HFF-Myc (cell line): ENCODE results near the gene SPART.

ENCODE experiments used
- DNase-seq: peaks from one replicate; pipeline ENCODE4 v3.0.0-alpha.2; 2011; ENCODE audit warnings: low read depth; ENCODE audit errors: extremely low read depth
- H3K4me3 ChIP-seq: replicated peaks from 2 replicates; pipeline ENCODE4 v1.5.1; 2011; ENCODE audit warnings: low read depth, mild to moderate bottlenecking, control low read depth, low read length
- TF ChIP-seq, protein P1 (sequence below): IDR thresholded peaks from 2 replicates; pipeline ENCODE4 v1.5.1; 2012; ENCODE audit warnings: mild to moderate bottlenecking, low read depth, low read length, control low read depth; ENCODE audit errors: missing control alignments

Gene SPART

DNA sequence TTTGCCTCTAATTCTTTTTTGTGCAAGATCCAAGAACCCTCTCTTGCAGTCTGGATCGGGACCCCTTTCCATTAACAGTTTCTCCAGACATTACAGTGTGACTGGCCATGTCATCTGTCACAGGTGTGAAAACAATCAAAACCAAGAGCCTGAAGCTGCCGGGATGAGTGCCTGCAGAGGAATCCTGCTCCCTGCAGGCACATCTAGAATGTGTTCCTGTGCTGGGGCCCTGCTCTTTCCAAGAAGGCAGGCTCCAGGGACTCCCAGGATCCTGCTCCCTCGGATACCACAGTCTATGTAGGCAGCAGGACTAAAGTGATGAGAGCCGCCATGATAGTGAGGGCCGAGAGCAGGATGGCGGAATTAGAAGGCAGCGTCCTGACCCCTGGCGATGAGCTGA, 87.4 kb downstream of the SPART start:
- DNase-seq: no peak
- TF ChIP-seq, protein P1, sequence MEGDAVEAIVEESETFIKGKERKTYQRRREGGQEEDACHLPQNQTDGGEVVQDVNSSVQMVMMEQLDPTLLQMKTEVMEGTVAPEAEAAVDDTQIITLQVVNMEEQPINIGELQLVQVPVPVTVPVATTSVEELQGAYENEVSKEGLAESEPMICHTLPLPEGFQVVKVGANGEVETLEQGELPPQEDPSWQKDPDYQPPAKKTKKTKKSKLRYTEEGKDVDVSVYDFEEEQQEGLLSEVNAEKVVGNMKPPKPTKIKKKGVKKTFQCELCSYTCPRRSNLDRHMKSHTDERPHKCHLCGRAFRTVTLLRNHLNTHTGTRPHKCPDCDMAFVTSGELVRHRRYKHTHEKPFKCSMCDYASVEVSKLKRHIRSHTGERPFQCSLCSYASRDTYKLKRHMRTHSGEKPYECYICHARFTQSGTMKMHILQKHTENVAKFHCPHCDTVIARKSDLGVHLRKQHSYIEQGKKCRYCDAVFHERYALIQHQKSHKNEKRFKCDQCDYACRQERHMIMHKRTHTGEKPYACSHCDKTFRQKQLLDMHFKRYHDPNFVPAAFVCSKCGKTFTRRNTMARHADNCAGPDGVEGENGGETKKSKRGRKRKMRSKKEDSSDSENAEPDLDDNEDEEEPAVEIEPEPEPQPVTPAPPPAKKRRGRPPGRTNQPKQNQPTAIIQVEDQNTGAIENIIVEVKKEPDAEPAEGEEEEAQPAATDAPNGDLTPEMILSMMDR: no peak
- H3K4me3 ChIP-seq: no peak overlapping the region
